ENCODE data around the gene TEK.

GRCh38 chr9:27278374-27278773 lies 169.3 kb downstream of the TEK start:
- TF ChIP-seq MAX (CRISPR knock-in tag; IDR thresholded peaks at IDR 0.05), result no peak
- TF ChIP-seq MTF1 (CRISPR knock-in tag; IDR thresholded peaks at IDR 0.05; ENCODE audit: borderline replicate concordance), result no peak
- no peak for TF ChIP-seq YY1 (IDR thresholded peaks at IDR 0.05; ENCODE audit: borderline replicate concordance in 1 of 3, control insufficient read depth in 1 of 3, extremely low read depth in 1 of 3, insufficient read depth in 3 of 3, insufficient read length in 1 of 3, insufficient replicate concordance in 2 of 3, low read depth in 1 of 3, low read length in 2 of 3)
- no peak for TF ChIP-seq ZNF232 (CRISPR knock-in tag; IDR thresholded peaks at IDR 0.05)
- TF ChIP-seq USF1 (CRISPR knock-in tag; IDR thresholded peaks at IDR 0.05), result no peak
- TF ChIP-seq DNMT1 (IDR thresholded peaks at IDR 0.05), result no peak
- TF ChIP-seq FOXA3 (CRISPR knock-in tag; conservative IDR thresholded peaks at IDR 0.05 in 1 of 2, IDR thresholded peaks at IDR 0.05 in 1 of 2), result no peak
- TF ChIP-seq SNAPC5 (CRISPR knock-in tag; IDR thresholded peaks at IDR 0.05), result no peak
- no peak for TF ChIP-seq CREB1 (IDR thresholded peaks at IDR 0.05)
- TF ChIP-seq CREB1 (CRISPR knock-in tag; IDR thresholded peaks at IDR 0.05), result no peak
- no peak for TF ChIP-seq ZNF518B (CRISPR knock-in tag; IDR thresholded peaks at IDR 0.05)
